ENCODE data around the gene CCL3.

GRCh38 chr17:36063786-36064541 lies 26.0 kb downstream of the CCL3 start, which contains the start of gene CCL18:
- TF ChIP-seq CTCF (IDR thresholded peaks at IDR 0.05) (no peak), ZFX (IDR thresholded peaks at IDR 0.05; ENCODE audit: borderline replicate concordance) (no peak)

Measured in 22Rv1 (cell line).